ENCODE results near the gene PRDX2. TPM values are rescaled to one million over a fixed set of nuclear protein-coding genes. Genes with fewer than 3 reads are reported as not detected.
A peak's percentile ranks its signal among the peaks of the same experiment; 100 is the strongest.

Gene PRDX2
- total RNA-seq, 1 experiment from 2014 or later, result 406 TPM

DNA sequence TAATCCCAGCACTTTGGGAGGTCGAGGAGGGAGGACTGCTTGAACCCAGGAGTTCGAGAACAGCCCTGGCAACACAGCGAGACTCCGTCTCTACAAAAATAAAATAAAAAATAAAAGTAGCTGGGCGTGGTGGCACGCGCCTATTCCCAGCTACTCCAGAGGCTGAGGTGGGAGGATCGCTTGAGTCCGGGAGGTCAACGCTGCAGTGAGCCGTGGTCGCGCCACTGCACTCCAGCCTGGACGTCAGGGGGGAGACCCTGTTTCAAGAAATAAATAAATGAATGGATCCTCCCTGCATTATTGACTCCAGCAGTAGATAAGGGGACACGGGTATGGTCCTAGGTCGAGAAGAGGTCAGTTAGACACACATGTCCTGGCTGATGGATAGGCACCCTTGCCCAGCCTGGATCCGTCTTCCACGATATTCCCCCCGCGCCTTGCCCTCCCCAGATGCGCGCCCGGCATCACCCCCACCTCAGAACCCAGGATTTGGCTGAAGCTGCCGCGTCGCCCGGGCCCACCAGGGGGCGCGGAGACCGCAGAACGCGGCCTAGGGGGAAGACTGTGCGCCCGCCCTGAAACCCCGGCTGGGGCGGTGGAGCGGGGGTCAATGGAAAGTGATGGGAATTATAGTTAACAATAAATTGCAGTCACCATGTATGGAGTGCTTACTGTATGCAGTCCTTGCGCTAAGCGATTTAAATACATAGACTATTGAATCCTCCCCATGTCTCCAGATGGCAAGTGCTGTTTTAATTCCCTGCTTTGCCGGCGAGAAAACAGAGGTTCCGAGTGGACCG is 24.2 kb downstream of the PRDX2 start:
- BruUV-seq (replicated peaks), result no TSS peak
- Histone ChIP-seq H3K4me1 (ENCODE audit: insufficient read depth, low read length, poor library complexity, severe bottlenecking) (peaks cover 23% of the 10 kb centered on the region), H3K9me3 (ENCODE audit: low read depth, low read length, poor library complexity, severe bottlenecking) (no peaks in the 10 kb centered on the region), H3K27ac (ENCODE audit: low read depth, low read length, poor library complexity, severe bottlenecking) (peak overlapping the region; percentile 73), H3K4me3 (ENCODE audit: low read depth, low read length, poor library complexity, severe bottlenecking) (peak overlapping the region; percentile 48), H3K27me3 (replicated peaks; ENCODE audit: insufficient read depth, low read depth, low read length, poor library complexity) (no peaks in the 10 kb centered on the region), H3K36me3 (ENCODE audit: insufficient read depth, low read length, poor library complexity, severe bottlenecking) (no peaks in the 10 kb centered on the region)
- ChIA-PET CTCF (interaction anchor here (0.6 to 2.1 kb wide), 5 partner anchors 9 to 161 kb away, joined by 4 to 29 read pairs (median 7); partner anchors contain the start of genes FBXW9 and JUNB), POLR2A (ENCODE audit: low non-redundant PET) (interaction anchor here (0.6 to 1.4 kb wide), 2 partner anchors 14 to 99 kb away, joined by 4 to 6 read pairs; partner anchors contain the start of gene JUNB)
- intact Hi-C loops (cut with micrococcal nuclease; ENCODE audit: unreplicated experiment), result loop anchor here (1.0 kb wide), 1 partner anchor 19 kb away; no protein-coding TSS in a partner anchor
- peak; percentile 91 for DNase-seq (ENCODE audit: low spot score)
- TF ChIP-seq, protein P1, sequence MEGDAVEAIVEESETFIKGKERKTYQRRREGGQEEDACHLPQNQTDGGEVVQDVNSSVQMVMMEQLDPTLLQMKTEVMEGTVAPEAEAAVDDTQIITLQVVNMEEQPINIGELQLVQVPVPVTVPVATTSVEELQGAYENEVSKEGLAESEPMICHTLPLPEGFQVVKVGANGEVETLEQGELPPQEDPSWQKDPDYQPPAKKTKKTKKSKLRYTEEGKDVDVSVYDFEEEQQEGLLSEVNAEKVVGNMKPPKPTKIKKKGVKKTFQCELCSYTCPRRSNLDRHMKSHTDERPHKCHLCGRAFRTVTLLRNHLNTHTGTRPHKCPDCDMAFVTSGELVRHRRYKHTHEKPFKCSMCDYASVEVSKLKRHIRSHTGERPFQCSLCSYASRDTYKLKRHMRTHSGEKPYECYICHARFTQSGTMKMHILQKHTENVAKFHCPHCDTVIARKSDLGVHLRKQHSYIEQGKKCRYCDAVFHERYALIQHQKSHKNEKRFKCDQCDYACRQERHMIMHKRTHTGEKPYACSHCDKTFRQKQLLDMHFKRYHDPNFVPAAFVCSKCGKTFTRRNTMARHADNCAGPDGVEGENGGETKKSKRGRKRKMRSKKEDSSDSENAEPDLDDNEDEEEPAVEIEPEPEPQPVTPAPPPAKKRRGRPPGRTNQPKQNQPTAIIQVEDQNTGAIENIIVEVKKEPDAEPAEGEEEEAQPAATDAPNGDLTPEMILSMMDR (conservative IDR thresholded peaks at IDR 0.05; ENCODE audit: low read depth, low read length), result peak; percentile 98
- TF ChIP-seq EZH2 (IDR thresholded peaks at IDR 0.05; ENCODE audit: borderline replicate concordance, low read depth, low read length, poor library complexity, severe bottlenecking), result no peak

DNA sequence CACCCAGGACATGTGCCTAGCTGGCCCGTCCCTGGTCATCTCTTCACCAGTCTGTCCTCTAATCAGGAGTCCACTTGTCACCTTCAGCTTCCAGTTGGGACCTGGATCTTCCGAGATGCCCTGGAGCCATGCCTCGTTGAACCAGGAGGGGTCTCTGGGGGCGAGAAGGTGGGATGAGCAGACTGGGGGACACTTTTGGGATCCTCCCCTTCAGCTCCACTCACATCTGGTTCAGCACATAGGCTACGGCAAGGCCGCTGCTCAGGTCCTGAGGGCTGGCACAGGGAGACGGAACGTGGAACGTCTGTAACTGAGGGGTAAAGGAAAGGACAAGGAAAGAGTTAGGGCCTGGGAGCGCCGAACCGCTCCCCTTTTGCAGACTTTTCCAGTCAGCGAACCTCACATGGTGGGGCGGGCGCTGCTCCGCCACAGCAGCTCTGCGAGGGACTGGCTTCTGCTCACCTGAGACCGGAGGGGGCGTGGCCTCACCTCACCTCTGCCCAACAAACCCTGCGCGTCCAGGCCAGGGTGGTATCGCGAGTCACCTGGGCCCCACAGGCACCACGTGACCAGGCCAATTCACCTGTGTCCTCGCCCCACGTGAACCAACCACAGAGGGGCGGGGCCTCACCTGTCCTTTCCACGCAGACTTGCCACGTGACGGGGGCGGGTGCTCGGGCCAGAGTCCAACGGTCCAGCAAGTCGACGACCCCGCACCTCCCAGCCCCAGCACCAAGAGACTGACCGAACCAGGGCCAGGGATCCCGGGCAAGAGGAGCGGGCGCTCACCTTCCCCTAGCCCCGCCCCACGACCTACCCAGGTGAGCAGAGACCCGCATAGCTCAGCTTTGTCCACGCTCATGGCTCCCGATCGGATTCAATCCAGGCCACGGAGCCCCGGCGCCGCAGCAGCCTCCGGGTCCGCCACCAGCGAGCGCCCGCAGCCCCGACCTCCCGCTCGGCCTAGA is 26.7 kb downstream of the PRDX2 start, which contains the start of gene HOOK2:
TSS of gene HOOK2 (minus strand) at position 965 of the 968 bp plus-strand sequence. CDS start at position 862, 103 bp downstream.
- intact Hi-C loops (cut with micrococcal nuclease; ENCODE audit: unreplicated experiment), result no loop called here
- no TSS peak for BruUV-seq (replicated peaks)
- TF ChIP-seq, protein P1 (conservative IDR thresholded peaks at IDR 0.05; ENCODE audit: low read depth, low read length), result no peak
- DNase-seq (ENCODE audit: low spot score), result no peak
- Histone ChIP-seq H3K36me3 (ENCODE audit: insufficient read depth, low read length, poor library complexity, severe bottlenecking) (no peaks in the 10 kb centered on the region), H3K4me3 (ENCODE audit: low read depth, low read length, poor library complexity, severe bottlenecking) (peak within 1 kb of the TSS; percentile 77), H3K4me1 (ENCODE audit: insufficient read depth, low read length, poor library complexity, severe bottlenecking) (peaks cover 17% of the 10 kb centered on the region), H3K27me3 (replicated peaks; ENCODE audit: insufficient read depth, low read depth, low read length, poor library complexity) (no peaks in the 10 kb centered on the region), H3K27ac (ENCODE audit: low read depth, low read length, poor library complexity, severe bottlenecking) (peak within 1 kb of the TSS; percentile 61), H3K9me3 (ENCODE audit: low read depth, low read length, poor library complexity, severe bottlenecking) (no peaks in the 10 kb centered on the region)
- CTCF ChIA-PET, result interaction anchor here (0.5 to 0.8 kb wide), 2 partner anchors 8 to 17 kb away, joined by 3 to 8 read pairs; partner anchors contain the start of gene JUNB
- POLR2A ChIA-PET (ENCODE audit: low non-redundant PET), result no interaction called here

DNA sequence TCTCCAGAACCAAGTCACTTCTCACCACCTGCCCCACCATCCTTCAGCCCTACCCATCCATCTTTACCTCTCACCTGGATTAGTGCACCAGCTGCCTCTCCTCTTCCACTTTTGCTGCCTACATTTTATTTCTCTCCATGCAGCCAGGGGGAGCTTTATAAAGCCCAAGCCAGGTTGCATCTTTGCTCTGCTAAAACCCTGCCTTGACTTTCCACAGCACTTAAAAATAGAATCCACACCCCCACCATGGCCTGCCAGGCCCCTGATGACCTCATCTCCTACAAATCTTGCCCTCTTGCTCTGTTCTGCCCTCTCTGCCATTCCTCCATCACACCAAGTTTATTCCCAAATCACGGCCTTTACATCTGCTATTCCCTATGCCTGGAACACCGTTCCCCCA is 28.0 kb downstream of the PRDX2 start:
- no peaks in the 10 kb centered on the region for H3K9me3 ChIP-seq (ENCODE audit: low read depth, low read length, poor library complexity, severe bottlenecking)
- H3K4me1 ChIP-seq (ENCODE audit: insufficient read depth, low read length, poor library complexity, severe bottlenecking), result peaks cover 6% of the 10 kb centered on the region
- intact Hi-C loops (cut with micrococcal nuclease; ENCODE audit: unreplicated experiment), result no loop called here
- no peaks in the 10 kb centered on the region for H3K36me3 ChIP-seq (ENCODE audit: insufficient read depth, low read length, poor library complexity, severe bottlenecking)
- no peak overlapping the region for H3K27ac ChIP-seq (ENCODE audit: low read depth, low read length, poor library complexity, severe bottlenecking)
- POLR2A ChIA-PET (ENCODE audit: low non-redundant PET), result no interaction called here
- no peaks in the 10 kb centered on the region for H3K27me3 ChIP-seq (replicated peaks; ENCODE audit: insufficient read depth, low read depth, low read length, poor library complexity)
- CTCF ChIA-PET, result interaction anchor here (1.0 kb wide), 1 partner anchor 13 kb away, joined by 4 read pairs; no protein-coding TSS in a partner anchor
- H3K4me3 ChIP-seq (ENCODE audit: low read depth, low read length, poor library complexity, severe bottlenecking), result no peak overlapping the region
- TF ChIP-seq, protein P1 (conservative IDR thresholded peaks at IDR 0.05; ENCODE audit: low read depth, low read length), result peak; percentile 35; the same call in 1 of the 2 replicates
- TF ChIP-seq EZH2 (IDR thresholded peaks at IDR 0.05; ENCODE audit: borderline replicate concordance, low read depth, low read length, poor library complexity, severe bottlenecking), result no peak
- BruUV-seq (replicated peaks), result no TSS peak
- no peak for DNase-seq (ENCODE audit: low spot score)

Data from A673 (cell line).